ENCODE results near the gene TRAPPC4.

TRAPPC4 gene

DNA sequence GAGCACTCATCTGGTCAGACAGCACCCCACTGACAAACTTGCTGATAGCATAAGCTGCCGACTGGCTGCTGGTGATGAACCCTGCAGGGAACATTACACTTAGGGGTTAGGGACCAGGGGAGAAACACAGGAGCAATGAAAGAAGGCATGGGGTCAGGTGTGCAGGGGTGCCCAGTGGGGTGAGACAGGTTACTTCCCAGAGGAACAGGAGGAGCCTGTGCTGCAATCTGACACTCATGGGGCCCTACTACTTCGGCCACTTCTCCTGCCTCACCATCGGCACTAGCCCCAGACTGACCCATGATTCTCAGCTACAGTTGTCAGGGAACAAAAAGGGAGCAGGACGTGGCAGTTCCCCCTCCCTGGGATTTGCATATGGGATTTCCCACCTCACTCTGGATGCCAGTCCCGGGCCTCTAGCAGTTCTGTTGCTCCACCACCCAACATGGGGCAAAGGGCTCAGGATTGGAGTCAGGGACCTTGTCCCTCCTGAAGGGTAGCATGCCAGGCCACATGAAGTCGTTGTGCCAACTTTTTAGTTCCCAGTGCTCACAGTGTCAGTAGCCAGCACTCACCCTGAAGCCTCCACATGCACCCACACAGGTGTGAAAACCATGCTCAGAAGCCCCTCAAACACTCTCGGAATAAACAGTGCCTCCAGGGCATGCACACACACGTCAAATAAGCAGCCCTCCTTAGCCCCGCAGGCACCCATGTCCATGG lies 9.9 kb downstream of the TRAPPC4 start:
- Histone ChIP-seq H3K4me2 (ENCODE audit: insufficient read depth, low read length, poor library complexity, severe bottlenecking) (no peak overlapping the region), H3K9ac (ENCODE audit: low read depth, low read length, poor library complexity) (no peak overlapping the region), H3K79me1 (ENCODE audit: low read depth, low read length) (peaks cover 19% of the 10 kb centered on the region), H2BK15ac (ENCODE audit: low read length) (no peak overlapping the region), H3K23ac (ENCODE audit: low read depth, low read length, poor library complexity) (no peak overlapping the region), H2AFZ (ENCODE audit: low read length) (no peak overlapping the region), H4K91ac (ENCODE audit: low read depth, low read length, poor library complexity) (no peak overlapping the region), H3K18ac (ENCODE audit: low read length) (no peak overlapping the region), H3K27ac (replicated peaks; ENCODE audit: low read length) (no peak overlapping the region), H3K36me3 (replicated peaks in 1 of 2; ENCODE audit: control insufficient read depth in 2 of 2, insufficient read depth in 2 of 2, low read length in 2 of 2) (peaks cover 44 to 57% of the 10 kb centered on the region in 2 donors), H2AK5ac (ENCODE audit: low read depth, low read length) (no peak overlapping the region), H2BK5ac (ENCODE audit: low read length) (no peak overlapping the region), H3K4me3 (ENCODE audit: low read length in 2 of 2) (peak overlapping the region; percentile 0 to 4), H2BK120ac (ENCODE audit: low read depth, low read length) (no peak overlapping the region), H3K14ac (ENCODE audit: low read length) (no peak overlapping the region), H3K4me1 (ENCODE audit: control insufficient read depth in 2 of 2, insufficient read depth in 1 of 2, low read depth in 1 of 2, low read length in 2 of 2) (peaks cover 6 to 12% of the 10 kb centered on the region in 2 donors), H3K27me3 (ENCODE audit: control insufficient read depth in 3 of 3, insufficient read depth in 3 of 3, low read depth in 1 of 3, low read length in 3 of 3) (no peaks in the 10 kb centered on the region), H3K9me3 (replicated peaks in 1 of 2; ENCODE audit: control insufficient read depth in 2 of 2, insufficient read depth in 1 of 2, low read depth in 1 of 2, low read length in 2 of 2) (no peaks in the 10 kb centered on the region), H4K8ac (ENCODE audit: low read depth, low read length) (no peak overlapping the region), H3K4ac (ENCODE audit: low read length) (no peak overlapping the region), H2BK12ac (ENCODE audit: low read length) (no peak overlapping the region)
- no peak for DNase-seq (ENCODE audit: low spot score)
- WGBS, 2 donors (ENCODE audit: extremely low coverage in 2 of 2, insufficient read length in 2 of 2, insufficient replicate concordance in 1 of 2), result no CpG with 5 or more reads among the region's 9 CpGs

DNA sequence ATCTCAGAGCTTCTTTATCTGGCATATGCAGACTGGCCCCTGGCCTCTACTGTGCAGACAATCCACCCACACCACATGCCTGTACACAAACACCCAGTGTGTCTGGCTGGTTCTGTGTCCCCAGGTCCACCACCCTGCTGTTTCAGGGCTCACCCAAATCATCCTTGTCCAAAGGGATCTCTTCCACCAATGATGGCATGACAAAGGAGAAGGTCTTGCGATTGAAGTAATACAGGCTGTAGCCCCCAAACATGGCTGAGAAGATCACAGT lies 10.4 kb downstream of the TRAPPC4 start:
- Histone ChIP-seq H3K23ac (ENCODE audit: low read depth, low read length, poor library complexity) (peak overlapping the region; percentile 5), H3K9ac (ENCODE audit: low read depth, low read length, poor library complexity) (peak overlapping the region; percentile 47), H3K27me3 (ENCODE audit: control insufficient read depth in 3 of 3, insufficient read depth in 3 of 3, low read depth in 1 of 3, low read length in 3 of 3) (no peaks in the 10 kb centered on the region), H3K4me2 (ENCODE audit: insufficient read depth, low read length, poor library complexity, severe bottlenecking) (no peak overlapping the region), H4K91ac (ENCODE audit: low read depth, low read length, poor library complexity) (no peak overlapping the region), H2BK12ac (ENCODE audit: low read length) (no peak overlapping the region), H3K4me1 (ENCODE audit: control insufficient read depth in 2 of 2, insufficient read depth in 1 of 2, low read depth in 1 of 2, low read length in 2 of 2) (peaks cover 6 to 12% of the 10 kb centered on the region in 2 donors), H2BK5ac (ENCODE audit: low read length) (no peak overlapping the region), H3K27ac (replicated peaks; ENCODE audit: low read length) (no peak overlapping the region), H3K4me3 (ENCODE audit: low read length in 2 of 2) (peak overlapping the region; percentile 0 to 4), H4K8ac (ENCODE audit: low read depth, low read length) (no peak overlapping the region), H3K79me1 (ENCODE audit: low read depth, low read length) (peaks cover 19% of the 10 kb centered on the region), H2AFZ (ENCODE audit: low read length) (no peak overlapping the region), H3K4ac (ENCODE audit: low read length) (no peak overlapping the region), H2AK5ac (ENCODE audit: low read depth, low read length) (no peak overlapping the region), H3K36me3 (replicated peaks in 1 of 2; ENCODE audit: control insufficient read depth in 2 of 2, insufficient read depth in 2 of 2, low read length in 2 of 2) (peaks cover 40 to 52% of the 10 kb centered on the region in 2 donors), H3K9me3 (replicated peaks in 1 of 2; ENCODE audit: control insufficient read depth in 2 of 2, insufficient read depth in 1 of 2, low read depth in 1 of 2, low read length in 2 of 2) (no peaks in the 10 kb centered on the region), H3K14ac (ENCODE audit: low read length) (no peak overlapping the region), H3K18ac (ENCODE audit: low read length) (peak overlapping the region; percentile 9), H2BK120ac (ENCODE audit: low read depth, low read length) (no peak overlapping the region), H2BK15ac (ENCODE audit: low read length) (no peak overlapping the region)
- no CpG with 5 or more reads among the region's 1 CpG for WGBS, 2 donors (ENCODE audit: extremely low coverage in 2 of 2, insufficient read length in 2 of 2, insufficient replicate concordance in 1 of 2)
- DNase-seq (ENCODE audit: low spot score), result no peak

DNA sequence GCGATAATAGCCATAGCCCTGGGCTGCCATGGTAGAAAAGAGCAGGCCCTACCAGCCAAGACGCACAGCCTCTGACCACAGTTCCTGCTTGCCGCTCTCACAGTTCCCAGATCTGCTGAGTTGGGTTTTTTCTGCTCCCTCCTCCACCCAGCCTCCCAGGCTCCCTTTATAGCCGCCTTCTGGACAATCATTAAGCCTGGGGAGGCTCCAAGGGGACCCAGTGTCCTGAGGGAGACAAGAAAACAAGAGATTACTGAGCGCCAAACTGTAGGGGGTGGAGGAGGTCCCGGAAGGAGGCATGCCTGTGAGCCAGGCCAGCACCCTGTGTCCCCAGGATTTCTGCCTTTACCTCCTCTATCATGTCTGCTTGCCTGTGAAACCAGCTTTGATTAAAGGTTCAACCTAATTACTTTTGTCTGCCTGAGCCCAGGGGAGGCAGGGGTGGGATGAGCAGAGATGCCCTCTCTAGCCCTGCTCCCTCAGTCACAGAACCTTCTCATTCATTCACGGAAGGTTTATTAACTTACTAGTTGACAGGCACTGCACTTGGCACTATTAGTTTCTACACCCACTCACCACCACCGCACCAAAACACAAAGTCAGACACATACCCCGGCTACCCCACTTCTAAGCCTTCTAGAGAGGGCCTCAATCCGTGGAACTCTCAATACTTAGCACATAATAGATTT lies 10.9 kb downstream of the TRAPPC4 start:
- H2AK5ac ChIP-seq (ENCODE audit: low read depth, low read length), result peak overlapping the region; percentile 82
- H2BK5ac ChIP-seq (ENCODE audit: low read length), result no peak overlapping the region
- no peak overlapping the region for H2BK15ac ChIP-seq (ENCODE audit: low read length)
- peaks cover 37 to 47% of the 10 kb centered on the region in 2 donors for H3K36me3 ChIP-seq (replicated peaks in 1 of 2; ENCODE audit: control insufficient read depth in 2 of 2, insufficient read depth in 2 of 2, low read length in 2 of 2)
- H4K8ac ChIP-seq (ENCODE audit: low read depth, low read length), result no peak overlapping the region
- no peaks in the 10 kb centered on the region for H3K27me3 ChIP-seq (ENCODE audit: control insufficient read depth in 3 of 3, insufficient read depth in 3 of 3, low read depth in 1 of 3, low read length in 3 of 3)
- no peak overlapping the region for H2BK120ac ChIP-seq (ENCODE audit: low read depth, low read length)
- peak overlapping the region; percentile 5 for H3K23ac ChIP-seq (ENCODE audit: low read depth, low read length, poor library complexity)
- H3K18ac ChIP-seq (ENCODE audit: low read length), result peak overlapping the region; percentile 9
- peak overlapping the region; percentile 47 for H3K9ac ChIP-seq (ENCODE audit: low read depth, low read length, poor library complexity)
- DNase-seq (ENCODE audit: low spot score), result no peak
- H3K4me1 ChIP-seq (ENCODE audit: control insufficient read depth in 2 of 2, insufficient read depth in 1 of 2, low read depth in 1 of 2, low read length in 2 of 2), result peaks cover 6 to 12% of the 10 kb centered on the region in 2 donors
- H3K9me3 ChIP-seq (replicated peaks in 1 of 2; ENCODE audit: control insufficient read depth in 2 of 2, insufficient read depth in 1 of 2, low read depth in 1 of 2, low read length in 2 of 2), result no peaks in the 10 kb centered on the region
- no peak overlapping the region for H2BK12ac ChIP-seq (ENCODE audit: low read length)
- H2AFZ ChIP-seq (ENCODE audit: low read length), result peak overlapping the region; percentile 97
- H3K4ac ChIP-seq (ENCODE audit: low read length), result no peak overlapping the region
- H4K91ac ChIP-seq (ENCODE audit: low read depth, low read length, poor library complexity), result no peak overlapping the region
- WGBS, 2 donors (ENCODE audit: extremely low coverage in 2 of 2, insufficient read length in 2 of 2, insufficient replicate concordance in 1 of 2), result no CpG with 5 or more reads among the region's 10 CpGs
- H3K4me3 ChIP-seq (ENCODE audit: low read length in 2 of 2), result peak overlapping the region; percentile 88 to 89
- H3K79me1 ChIP-seq (ENCODE audit: low read depth, low read length), result peaks cover 19% of the 10 kb centered on the region
- H3K27ac ChIP-seq (replicated peaks; ENCODE audit: low read length), result no peak overlapping the region
- no peak overlapping the region for H3K14ac ChIP-seq (ENCODE audit: low read length)
- peak overlapping the region; percentile 88 for H3K4me2 ChIP-seq (ENCODE audit: insufficient read depth, low read length, poor library complexity, severe bottlenecking)

GRCh38 chr11:119030029-119030328 lies 11.4 kb downstream of the TRAPPC4 start:
- peak overlapping the region; percentile 98 for H3K9ac ChIP-seq (ENCODE audit: low read depth, low read length, poor library complexity)
- no peak overlapping the region for H3K14ac ChIP-seq (ENCODE audit: low read length)
- no peak overlapping the region for H4K91ac ChIP-seq (ENCODE audit: low read depth, low read length, poor library complexity)
- H2BK12ac ChIP-seq (ENCODE audit: low read length), result peak overlapping the region; percentile 60
- H2AFZ ChIP-seq (ENCODE audit: low read length), result peak overlapping the region; percentile 97
- peak overlapping the region; percentile 88 to 89 for H3K4me3 ChIP-seq (ENCODE audit: low read length in 2 of 2)
- H3K27me3 ChIP-seq (ENCODE audit: control insufficient read depth in 3 of 3, insufficient read depth in 3 of 3, low read depth in 1 of 3, low read length in 3 of 3), result no peaks in the 10 kb centered on the region
- DNase-seq (ENCODE audit: low spot score), result no peak
- peaks cover 6 to 12% of the 10 kb centered on the region in 2 donors for H3K4me1 ChIP-seq (ENCODE audit: control insufficient read depth in 2 of 2, insufficient read depth in 1 of 2, low read depth in 1 of 2, low read length in 2 of 2)
- peak overlapping the region; percentile 60 for H2BK5ac ChIP-seq (ENCODE audit: low read length)
- H2BK15ac ChIP-seq (ENCODE audit: low read length), result peak overlapping the region; percentile 81
- H2BK120ac ChIP-seq (ENCODE audit: low read depth, low read length), result peak overlapping the region; percentile 22
- H2AK5ac ChIP-seq (ENCODE audit: low read depth, low read length), result peak overlapping the region; percentile 82
- no CpG with 5 or more reads among the region's 13 CpGs for WGBS, 2 donors (ENCODE audit: extremely low coverage in 2 of 2, insufficient read length in 2 of 2, insufficient replicate concordance in 1 of 2)
- H3K4me2 ChIP-seq (ENCODE audit: insufficient read depth, low read length, poor library complexity, severe bottlenecking), result peak overlapping the region; percentile 88
- no peak overlapping the region for H3K4ac ChIP-seq (ENCODE audit: low read length)
- H4K8ac ChIP-seq (ENCODE audit: low read depth, low read length), result no peak overlapping the region
- H3K9me3 ChIP-seq (replicated peaks in 1 of 2; ENCODE audit: control insufficient read depth in 2 of 2, insufficient read depth in 1 of 2, low read depth in 1 of 2, low read length in 2 of 2), result no peaks in the 10 kb centered on the region
- no peak overlapping the region for H3K27ac ChIP-seq (replicated peaks; ENCODE audit: low read length)
- H3K79me1 ChIP-seq (ENCODE audit: low read depth, low read length), result peaks cover 19% of the 10 kb centered on the region
- H3K23ac ChIP-seq (ENCODE audit: low read depth, low read length, poor library complexity), result peak overlapping the region; percentile 92
- H3K18ac ChIP-seq (ENCODE audit: low read length), result peak overlapping the region; percentile 94
- peaks cover 32 to 42% of the 10 kb centered on the region in 2 donors for H3K36me3 ChIP-seq (replicated peaks in 1 of 2; ENCODE audit: control insufficient read depth in 2 of 2, insufficient read depth in 2 of 2, low read length in 2 of 2)
